ENCODE results near the gene SH3BGRL2. TPM values are rescaled to one million over a fixed set of nuclear protein-coding genes. Genes with fewer than 3 reads are reported as not detected.
A peak's percentile ranks its signal among the peaks of the same experiment; 100 is the strongest.

Gene SH3BGRL2
- total RNA-seq, 1 experiment from 2014 or later = 13.8 TPM

- Mint-ChIP-seq H3K27me3 (ENCODE audit: low read depth) (no peaks in the 10 kb centered on the region), H3K4me3 (no peak overlapping the region), H3K9me3 (no peaks in the 10 kb centered on the region), H3K27ac (0 out of 2 replicates have a peak overlapping the region, but pooled peaks have one; percentile 2), H3K36me3 (peaks cover 10% of the 10 kb centered on the region), H3K4me1 (peaks cover 27% of the 10 kb centered on the region)
- ATAC-seq = peak; percentile 42; the same call in 1 of the 2 replicates
- TF ChIP-seq ZNF396 (CRISPR knock-in tag; IDR thresholded peaks at IDR 0.05; ENCODE audit: borderline replicate concordance) (no peak), CTCF (IDR thresholded peaks at IDR 0.05) (no peak), NR1H2 (CRISPR knock-in tag; IDR thresholded peaks at IDR 0.05) (no peak), JAZF1 (CRISPR knock-in tag; IDR thresholded peaks at IDR 0.05) (no peak), MXD4 (CRISPR knock-in tag; IDR thresholded peaks at IDR 0.05; ENCODE audit: borderline replicate concordance) (no peak)
- POLR2A ChIA-PET = no interaction called here
- CTCF ChIA-PET = interaction anchor here (0.6 to 2.3 kb wide), 18 partner anchors 8 to 581 kb away, joined by 3 to 10 read pairs (median 4); partner anchors contain the start of genes LCA5 and SH3BGRL2
- DNase-seq (ENCODE audit: low spot score) = no peak
Observed at GRCh38 chr6:79672631-79673111, 41.5 kb downstream of the SH3BGRL2 start.

GRCh38 chr6:79673947-79674346 is 42.8 kb downstream of the SH3BGRL2 start:
- Mint-ChIP-seq H3K4me1 (peaks cover 18% of the 10 kb centered on the region), H3K4me3 (no peak overlapping the region), H3K27ac (no peak overlapping the region), H3K27me3 (ENCODE audit: low read depth) (no peaks in the 10 kb centered on the region), H3K9me3 (no peaks in the 10 kb centered on the region), H3K36me3 (peaks cover 10% of the 10 kb centered on the region)
- ATAC-seq (no peak), DNase-seq (ENCODE audit: low spot score) (no peak)
- POLR2A ChIA-PET = no interaction called here
- TF ChIP-seq PRDM15 (CRISPR knock-in tag; IDR thresholded peaks at IDR 0.05) = no peak
- no peak for TF ChIP-seq USF2 (CRISPR knock-in tag; IDR thresholded peaks at IDR 0.05)
- no peak for TF ChIP-seq ZNF232 (CRISPR knock-in tag; IDR thresholded peaks at IDR 0.05)
- TF ChIP-seq NFYB (CRISPR knock-in tag; conservative IDR thresholded peaks at IDR 0.05; ENCODE audit: low read depth) = no peak
- TF ChIP-seq HMGA2 (CRISPR knock-in tag; IDR thresholded peaks at IDR 0.05) = peak; percentile 81
- no peak for TF ChIP-seq E2F4 (CRISPR knock-in tag; IDR thresholded peaks at IDR 0.05; ENCODE audit: borderline replicate concordance, low read depth)
- TF ChIP-seq MXD4 (CRISPR knock-in tag; IDR thresholded peaks at IDR 0.05; ENCODE audit: borderline replicate concordance) = no peak
- CTCF ChIA-PET = interaction anchor here (1.0 kb wide), 1 partner anchor 196 kb away, joined by 3 read pairs; no protein-coding TSS in a partner anchor

- no peak overlapping the region for H3K27ac Mint-ChIP-seq
- no peak overlapping the region for H3K4me3 Mint-ChIP-seq
- peaks cover 10% of the 10 kb centered on the region for H3K36me3 Mint-ChIP-seq
- ChIA-PET POLR2A (no interaction called here), CTCF (interaction anchor here (1.6 kb wide), 1 partner anchor 37 kb away, joined by 3 read pairs; no protein-coding TSS in a partner anchor)
- peaks cover 5% of the 10 kb centered on the region for H3K4me1 Mint-ChIP-seq
- DNase-seq (ENCODE audit: low spot score) = no peak
- no peaks in the 10 kb centered on the region for H3K9me3 Mint-ChIP-seq
- ATAC-seq = no peak
- H3K27me3 Mint-ChIP-seq (ENCODE audit: low read depth) = no peaks in the 10 kb centered on the region
- no peak for TF ChIP-seq FOXK1 (CRISPR knock-in tag; IDR thresholded peaks at IDR 0.05)
- no peak for TF ChIP-seq ZNF317 (CRISPR knock-in tag; IDR thresholded peaks at IDR 0.05; ENCODE audit: borderline replicate concordance, low read depth)
- TF ChIP-seq GABPB1 (CRISPR knock-in tag; IDR thresholded peaks at IDR 0.05) = no peak
- TF ChIP-seq ZNF263 (CRISPR knock-in tag; IDR thresholded peaks at IDR 0.05; ENCODE audit: low read depth) = no peak
- TF ChIP-seq MXD4 (CRISPR knock-in tag; IDR thresholded peaks at IDR 0.05; ENCODE audit: borderline replicate concordance) = no peak
- TF ChIP-seq JUN (CRISPR knock-in tag; IDR thresholded peaks at IDR 0.05) = no peak
- TF ChIP-seq TCF7 (CRISPR knock-in tag; IDR thresholded peaks at IDR 0.05; ENCODE audit: low read depth) = no peak
- no peak for TF ChIP-seq NR1H2 (CRISPR knock-in tag; IDR thresholded peaks at IDR 0.05)
- no peak for TF ChIP-seq GRHL2 (CRISPR knock-in tag; IDR thresholded peaks at IDR 0.05; ENCODE audit: insufficient replicate concordance, severe bottlenecking)
- no peak for TF ChIP-seq ATF3 (CRISPR knock-in tag; conservative IDR thresholded peaks at IDR 0.05)
- no peak for TF ChIP-seq CREM (CRISPR knock-in tag; IDR thresholded peaks at IDR 0.05)
- TF ChIP-seq FOXJ3 (CRISPR knock-in tag; IDR thresholded peaks at IDR 0.05; ENCODE audit: borderline replicate concordance) = no peak
Observed at GRCh38 chr6:79676785-79677736, 45.9 kb downstream of the SH3BGRL2 start.
